PC-3 (cell line): ENCODE data around the gene DCDC1.

Source experiments
- EZH2 ChIP-seq: fragments of 300-600 bp; sonication (generic); IDR thresholded peaks from one replicate; pipeline ENCODE4 v1.6.1; 2017; ENCODE audit warnings: antibody characterized with exemption, mild to moderate bottlenecking, low read length; ENCODE audit not compliant: unreplicated experiment
- EZH2phosphoT487 ChIP-seq: fragments of 300-600 bp; sonication (generic); IDR thresholded peaks from 2 replicates; pipeline ENCODE4 v1.6.1; 2018; ENCODE audit warnings: mild to moderate bottlenecking, antibody characterized with exemption, low read length, borderline replicate concordance
- TF ChIP-seq, protein P1 (sequence below): fragments of 300-600 bp; sonication (generic); conservative IDR thresholded peaks from 2 replicates; pipeline ENCODE4 v1.5.1; 2017; ENCODE audit warnings: antibody characterized with exemption, low read depth, mild to moderate bottlenecking, low read length

DNA sequence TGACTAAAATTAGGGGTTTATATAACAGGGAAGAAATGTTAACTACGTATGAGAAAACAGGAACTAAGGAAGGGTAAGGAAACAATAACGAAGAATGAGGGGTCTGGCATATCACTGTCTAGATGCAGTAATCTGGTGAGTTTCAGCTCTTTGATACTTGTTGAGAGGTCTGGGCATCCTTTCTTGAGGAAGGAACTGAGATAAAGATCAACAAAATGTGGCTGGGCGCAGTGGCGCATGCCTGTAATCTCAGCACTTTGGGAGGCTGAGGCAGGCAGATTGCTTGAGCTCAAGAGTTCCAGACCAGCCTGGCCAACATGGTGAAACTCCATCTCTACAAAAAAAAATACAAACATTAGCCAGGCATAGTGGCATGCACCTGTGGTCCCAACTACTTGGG lies 2.7 kb downstream of the DCDC1 start:
- TF ChIP-seq, protein P1, sequence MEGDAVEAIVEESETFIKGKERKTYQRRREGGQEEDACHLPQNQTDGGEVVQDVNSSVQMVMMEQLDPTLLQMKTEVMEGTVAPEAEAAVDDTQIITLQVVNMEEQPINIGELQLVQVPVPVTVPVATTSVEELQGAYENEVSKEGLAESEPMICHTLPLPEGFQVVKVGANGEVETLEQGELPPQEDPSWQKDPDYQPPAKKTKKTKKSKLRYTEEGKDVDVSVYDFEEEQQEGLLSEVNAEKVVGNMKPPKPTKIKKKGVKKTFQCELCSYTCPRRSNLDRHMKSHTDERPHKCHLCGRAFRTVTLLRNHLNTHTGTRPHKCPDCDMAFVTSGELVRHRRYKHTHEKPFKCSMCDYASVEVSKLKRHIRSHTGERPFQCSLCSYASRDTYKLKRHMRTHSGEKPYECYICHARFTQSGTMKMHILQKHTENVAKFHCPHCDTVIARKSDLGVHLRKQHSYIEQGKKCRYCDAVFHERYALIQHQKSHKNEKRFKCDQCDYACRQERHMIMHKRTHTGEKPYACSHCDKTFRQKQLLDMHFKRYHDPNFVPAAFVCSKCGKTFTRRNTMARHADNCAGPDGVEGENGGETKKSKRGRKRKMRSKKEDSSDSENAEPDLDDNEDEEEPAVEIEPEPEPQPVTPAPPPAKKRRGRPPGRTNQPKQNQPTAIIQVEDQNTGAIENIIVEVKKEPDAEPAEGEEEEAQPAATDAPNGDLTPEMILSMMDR, result no peak
- no peak for TF ChIP-seq EZH2
- no peak for TF ChIP-seq EZH2phosphoT487
